Right lobe of liver (tissue), 5 donors: ENCODE data around the gene SEMA3E. TPM values are rescaled to one million over a fixed set of nuclear protein-coding genes. Genes with fewer than 3 reads are reported as not detected.

Experiments
- small RNA-seq, 2 experiments: library from RNA; depleted of rRNA; stranded (forward); fragments of <200 nt; gene quantifications; one replicate each; pipeline ENCODE3, GENCODE V24; 2016
- total RNA-seq, 6 experiments: library from RNA; depleted of rRNA in 2 of 6; stranded (reverse); fragments of >200 nt in 2 of 6; fragmentation: NEBNext Ultra II Directional in 3 of 6; extraction: Animal tissue kit (Norgen Biotek cat#: 25700) in 3 of 6; gene quantifications; one replicate each; pipeline versions ENCODE4 v1.1.0 to v1.2.4, GENCODE V29; 2016 to 2023
- donor health status: DM: no; HTN: no; CAD: no.
- donor health status: DM: no; HTN: no; CAD: no.
- donor health status: DM: no; HTN: yes; CAD: no.
- donor health status: DM: no; HTN: yes; CAD: no.

Gene SEMA3E
- total RNA-seq, 6 experiments from 2014 or later = 0.06 to 1.0 (median 0.32) TPM

Small RNA genes within 50 kb of the gene (small RNA-seq; reads per million reads assigned to genes)
- 0 reads per million in 2 experiments for gene AC079987.1
